ENCODE results near the gene ATF6.

Gene ATF6

DNA sequence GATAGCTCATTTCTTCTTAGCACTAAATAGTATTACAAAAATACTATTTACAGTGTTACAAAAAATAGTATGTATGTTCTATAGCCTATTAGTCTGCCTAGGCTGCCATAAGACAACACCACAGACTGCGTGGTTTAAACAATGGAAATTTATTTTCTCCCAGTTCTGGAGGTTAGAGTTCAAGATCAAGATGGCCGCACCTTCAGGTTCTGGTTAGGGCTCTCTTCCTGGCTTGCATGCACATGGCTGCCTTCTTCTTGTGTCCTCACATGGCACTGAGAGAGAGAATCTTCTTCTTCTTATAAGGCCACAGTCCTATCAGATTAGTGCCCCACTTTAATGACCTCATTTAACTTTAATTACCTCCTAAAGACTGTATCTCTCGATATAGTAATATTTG is 4.1 kb downstream of the ATF6 start:
- TF ChIP-seq, protein P1, sequence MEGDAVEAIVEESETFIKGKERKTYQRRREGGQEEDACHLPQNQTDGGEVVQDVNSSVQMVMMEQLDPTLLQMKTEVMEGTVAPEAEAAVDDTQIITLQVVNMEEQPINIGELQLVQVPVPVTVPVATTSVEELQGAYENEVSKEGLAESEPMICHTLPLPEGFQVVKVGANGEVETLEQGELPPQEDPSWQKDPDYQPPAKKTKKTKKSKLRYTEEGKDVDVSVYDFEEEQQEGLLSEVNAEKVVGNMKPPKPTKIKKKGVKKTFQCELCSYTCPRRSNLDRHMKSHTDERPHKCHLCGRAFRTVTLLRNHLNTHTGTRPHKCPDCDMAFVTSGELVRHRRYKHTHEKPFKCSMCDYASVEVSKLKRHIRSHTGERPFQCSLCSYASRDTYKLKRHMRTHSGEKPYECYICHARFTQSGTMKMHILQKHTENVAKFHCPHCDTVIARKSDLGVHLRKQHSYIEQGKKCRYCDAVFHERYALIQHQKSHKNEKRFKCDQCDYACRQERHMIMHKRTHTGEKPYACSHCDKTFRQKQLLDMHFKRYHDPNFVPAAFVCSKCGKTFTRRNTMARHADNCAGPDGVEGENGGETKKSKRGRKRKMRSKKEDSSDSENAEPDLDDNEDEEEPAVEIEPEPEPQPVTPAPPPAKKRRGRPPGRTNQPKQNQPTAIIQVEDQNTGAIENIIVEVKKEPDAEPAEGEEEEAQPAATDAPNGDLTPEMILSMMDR (IDR thresholded peaks at IDR 0.05; ENCODE audit: low read depth, low read length): no peak
- in situ Hi-C loops (cut with HindIII; ENCODE audit: low sequenced_read_pairs): no loop called here
- DNase-seq (ENCODE audit: low read depth, low spot score): no peak
- H3K4me3 ChIP-seq (ENCODE audit: low read depth, low read length): no peak overlapping the region

DNA sequence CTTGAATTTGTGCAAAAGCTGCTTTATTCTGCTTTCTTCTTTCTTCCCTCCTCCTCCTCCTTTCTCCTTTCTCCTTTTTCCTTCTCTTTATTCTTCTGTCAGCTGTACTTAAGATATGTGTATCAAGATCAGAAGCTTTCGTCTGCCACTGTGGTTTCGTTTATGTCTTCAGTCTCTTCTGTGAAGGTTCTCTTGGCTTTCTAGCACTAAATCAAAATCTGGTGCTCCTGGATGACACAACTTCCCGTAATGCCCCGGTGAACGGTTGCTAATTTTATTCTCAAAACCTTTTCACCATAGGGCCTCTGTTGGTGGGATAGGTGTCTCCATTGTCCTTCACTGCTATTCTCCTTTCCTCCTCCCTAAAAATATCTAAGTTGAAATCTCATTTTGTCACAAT is 5.0 kb downstream of the ATF6 start:
- no peak for DNase-seq (ENCODE audit: low read depth, low spot score)
- in situ Hi-C loops (cut with HindIII; ENCODE audit: low sequenced_read_pairs): no loop called here
- H3K4me3 ChIP-seq (ENCODE audit: low read depth, low read length): no peak overlapping the region

DNA sequence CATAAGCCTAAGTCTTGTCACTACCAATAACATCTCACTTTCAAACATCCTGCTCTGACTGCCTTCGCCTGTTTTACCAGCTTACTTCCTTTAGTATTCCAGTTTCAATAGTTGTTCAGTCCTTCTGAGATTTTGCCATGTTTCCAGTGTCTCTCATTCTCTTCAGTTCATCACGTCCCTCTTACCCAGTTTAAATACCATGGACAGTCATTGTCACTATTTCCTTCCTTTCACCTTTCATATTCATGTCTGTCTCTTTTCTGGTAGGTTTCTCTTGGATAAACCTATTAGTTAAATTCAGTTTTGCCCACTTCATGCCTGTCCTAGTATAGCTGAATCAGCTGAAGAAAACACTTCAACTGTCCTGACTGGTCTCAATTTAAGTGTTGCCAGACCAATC is 5.9 kb downstream of the ATF6 start:
- TF ChIP-seq, protein P1 (IDR thresholded peaks at IDR 0.05; ENCODE audit: low read depth, low read length): no peak
- in situ Hi-C loops (cut with HindIII; ENCODE audit: low sequenced_read_pairs): no loop called here
- no peak overlapping the region for H3K4me3 ChIP-seq (ENCODE audit: low read depth, low read length)
- DNase-seq (ENCODE audit: low read depth, low spot score): no peak

More for the DNA sequence above, 5.0 kb downstream of the ATF6 start:
- TF ChIP-seq, protein P1 (IDR thresholded peaks at IDR 0.05; ENCODE audit: low read depth, low read length): no peak

DNA sequence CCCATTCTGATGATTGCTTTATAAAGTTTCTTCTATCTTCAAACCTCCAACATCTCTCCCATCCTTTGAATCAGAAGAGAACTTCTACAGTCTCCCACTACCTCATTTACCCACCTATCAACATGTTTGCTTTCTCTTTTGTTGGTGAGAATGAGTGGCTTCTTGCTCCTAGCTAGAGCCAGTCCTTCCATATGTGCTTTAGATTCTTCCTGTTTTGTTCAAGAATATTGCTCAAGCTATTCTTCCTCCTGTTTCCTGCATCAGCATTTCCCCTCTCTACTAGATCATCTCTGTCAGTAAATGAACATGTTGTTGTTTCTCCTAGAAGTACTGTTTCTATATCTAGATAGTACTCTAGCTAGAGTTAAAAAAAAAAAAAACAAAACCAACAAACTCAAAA is 6.3 kb downstream of the ATF6 start:
- TF ChIP-seq, protein P1 (IDR thresholded peaks at IDR 0.05; ENCODE audit: low read depth, low read length): no peak
- no peak overlapping the region for H3K4me3 ChIP-seq (ENCODE audit: low read depth, low read length)
- in situ Hi-C loops (cut with HindIII; ENCODE audit: low sequenced_read_pairs): no loop called here
- no peak for DNase-seq (ENCODE audit: low read depth, low spot score)

DNA sequence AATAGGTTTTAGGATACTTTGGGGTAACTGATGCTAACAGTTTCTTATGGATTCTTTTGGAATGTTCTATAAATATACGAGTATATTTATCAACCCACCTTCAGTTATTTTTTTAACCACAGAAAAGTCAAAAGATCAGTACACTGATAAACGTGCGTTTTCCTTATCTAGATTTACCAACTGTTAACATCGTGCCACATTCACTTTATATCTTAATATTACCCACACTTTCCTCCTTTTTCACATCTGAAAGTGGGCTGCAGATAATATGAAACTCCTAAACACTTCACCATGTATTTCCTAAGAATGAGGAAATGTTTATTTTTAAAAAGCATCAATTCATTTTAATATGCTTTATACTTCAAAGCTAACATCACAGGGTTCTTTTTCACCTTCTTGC is 7.7 kb downstream of the ATF6 start:
- TF ChIP-seq, protein P1 (IDR thresholded peaks at IDR 0.05; ENCODE audit: low read depth, low read length): no peak
- no peak overlapping the region for H3K4me3 ChIP-seq (ENCODE audit: low read depth, low read length)
- DNase-seq (ENCODE audit: low read depth, low spot score): no peak
- in situ Hi-C loops (cut with HindIII; ENCODE audit: low sequenced_read_pairs): no loop called here

DNA sequence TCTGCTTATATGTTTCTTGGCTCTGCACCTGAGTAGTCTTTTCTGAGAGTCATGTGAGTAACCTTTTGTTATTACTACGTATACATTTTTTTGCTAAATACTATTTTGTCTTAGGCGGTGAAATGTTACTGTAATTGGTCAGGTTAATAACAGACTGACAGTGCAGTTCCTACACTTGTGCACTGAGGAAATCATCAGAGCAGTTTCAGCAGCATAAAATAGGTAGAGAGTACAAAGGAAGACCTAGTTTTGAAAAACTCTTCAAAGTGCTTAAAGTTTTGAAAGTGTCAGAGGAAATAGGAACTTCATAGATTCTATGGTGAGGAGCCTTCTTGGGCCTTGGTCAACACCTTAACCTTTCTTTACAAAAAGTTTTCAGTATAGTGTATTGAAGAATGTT is 11.1 kb downstream of the ATF6 start:
- in situ Hi-C loops (cut with HindIII; ENCODE audit: low sequenced_read_pairs): no loop called here
- no peak for DNase-seq (ENCODE audit: low read depth, low spot score)
- H3K4me3 ChIP-seq (ENCODE audit: low read depth, low read length): no peak overlapping the region
- TF ChIP-seq, protein P1 (IDR thresholded peaks at IDR 0.05; ENCODE audit: low read depth, low read length): no peak

DNA sequence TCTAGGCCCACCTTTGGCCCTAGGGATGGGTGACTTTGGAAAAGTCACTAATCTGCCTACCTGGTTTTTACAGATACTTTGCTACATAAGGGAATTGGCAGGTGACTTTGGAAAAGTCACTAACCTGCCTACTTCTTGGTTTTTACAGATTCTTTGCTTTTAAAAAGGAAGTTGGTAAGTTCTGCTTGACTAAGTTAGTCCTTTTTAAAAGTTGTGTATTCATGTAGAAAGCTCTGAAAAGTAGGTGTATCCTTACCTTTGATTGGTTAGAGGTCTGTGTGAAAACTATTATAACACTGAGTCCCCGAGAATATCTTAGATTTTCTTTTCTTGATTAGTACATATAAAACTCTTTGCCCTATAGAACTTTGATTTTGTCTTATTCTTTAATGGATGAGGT is 12.4 kb downstream of the ATF6 start:
- TF ChIP-seq, protein P1 (IDR thresholded peaks at IDR 0.05; ENCODE audit: low read depth, low read length): no peak
- in situ Hi-C loops (cut with HindIII; ENCODE audit: low sequenced_read_pairs): no loop called here
- no peak for DNase-seq (ENCODE audit: low read depth, low spot score)
- no peak overlapping the region for H3K4me3 ChIP-seq (ENCODE audit: low read depth, low read length)
